A673 (cell line): Measurements from ENCODE around the gene RASIP1. TPM values are rescaled to one million over a fixed set of nuclear protein-coding genes. Genes with fewer than 3 reads are reported as not detected.

Experiments
- BruUV-seq: library from RNA; stranded (reverse); fragments of 400-500 nt; replicated peaks from 2 replicates; lab custom pipeline; 2021; lab: Mats Ljungman, UMichigan
- CTCF ChIA-PET: fragments of 300-600 bp; sonication (Branson Sonifier 250); formaldehyde crosslinking; loops from one replicate; lab custom pipeline; 2022; ENCODE audit warnings: antibody characterized with exemption; lab: Charles Lee
- POLR2A ChIA-PET: fragments of 300-600 bp; sonication (Branson Sonifier 250); formaldehyde crosslinking; loops from one replicate; lab custom pipeline; 2022; ENCODE audit warnings: antibody characterized with exemption; ENCODE audit not compliant: low non-redundant PET; lab: Charles Lee
- DNase-seq: peaks from one replicate; pipeline ENCODE4 v3.0.0-alpha.2; 2015; ENCODE audit warnings: low spot score
- H3K27ac ChIP-seq: fragments of 200-600 bp; sonication (generic); 2 replicates; pipeline ENCODE4 v1.5.1; 2016; ENCODE audit warnings: mixed run types, low read depth, mild to moderate bottlenecking, mixed read lengths, antibody characterized with exemption, low read length; ENCODE audit not compliant: poor library complexity, severe bottlenecking
- H3K27me3 ChIP-seq: fragments of 200-600 bp; sonication (generic); replicated peaks from 2 replicates; pipeline ENCODE4 v1.6.1; 2017; ENCODE audit warnings: mixed run types, low read depth, mild to moderate bottlenecking, mixed read lengths, antibody characterized with exemption, low read length; ENCODE audit not compliant: insufficient read depth, poor library complexity
- H3K36me3 ChIP-seq: fragments of 200-600 bp; sonication (generic); 2 replicates; pipeline ENCODE4 v1.6.1; 2016; ENCODE audit warnings: mixed run types, mild to moderate bottlenecking, mixed read lengths, antibody characterized with exemption, low read length; ENCODE audit not compliant: insufficient read depth, poor library complexity, severe bottlenecking
- H3K4me1 ChIP-seq: fragments of 200-600 bp; sonication (generic); 2 replicates; pipeline ENCODE4 v1.6.1; 2017; ENCODE audit warnings: mixed run types, mild to moderate bottlenecking, mixed read lengths, antibody characterized with exemption, low read length; ENCODE audit not compliant: insufficient read depth, poor library complexity, severe bottlenecking
- H3K4me3 ChIP-seq: fragments of 200-600 bp; sonication (generic); 2 replicates; pipeline ENCODE4 v1.5.1; 2016; ENCODE audit warnings: low read depth, mixed run types, mild to moderate bottlenecking, mixed read lengths, low read length; ENCODE audit not compliant: poor library complexity, severe bottlenecking
- H3K9me3 ChIP-seq: fragments of 200-600 bp; sonication (generic); 2 replicates; pipeline ENCODE4 v1.6.1; 2016; ENCODE audit warnings: mixed run types, low read depth, mild to moderate bottlenecking, mixed read lengths, antibody characterized with exemption, low read length; ENCODE audit not compliant: poor library complexity, severe bottlenecking
- EZH2 ChIP-seq: fragments of 200-600 bp; sonication (generic); IDR thresholded peaks from 2 replicates; pipeline ENCODE4 v1.6.1; 2017; ENCODE audit warnings: borderline replicate concordance, low read depth, mild to moderate bottlenecking, mixed read lengths, antibody characterized with exemption, low read length; ENCODE audit not compliant: poor library complexity, severe bottlenecking
- intact Hi-C: fragments of 100-400 bp; cut with micrococcal nuclease; formaldehyde crosslinking; loops from one replicate; pipeline ENCODE4 v1.10.0; 2022; ENCODE audit not compliant: unreplicated experiment
- total RNA-seq: library from RNA; stranded (reverse); gene quantifications from 2 replicates; pipeline ENCODE4 v1.2.3, GENCODE V29; 2021
- TF ChIP-seq, protein P1 (sequence below): fragments of 300-800, 200-600 bp; sonication (generic); conservative IDR thresholded peaks from 2 replicates; pipeline ENCODE4 v1.5.1; 2017; ENCODE audit warnings: low read depth, mild to moderate bottlenecking, antibody characterized with exemption, low read length, moderate library complexity, mixed read lengths

Gene RASIP1
- total RNA-seq, 1 experiment from 2014 or later: 3.8 TPM

DNA sequence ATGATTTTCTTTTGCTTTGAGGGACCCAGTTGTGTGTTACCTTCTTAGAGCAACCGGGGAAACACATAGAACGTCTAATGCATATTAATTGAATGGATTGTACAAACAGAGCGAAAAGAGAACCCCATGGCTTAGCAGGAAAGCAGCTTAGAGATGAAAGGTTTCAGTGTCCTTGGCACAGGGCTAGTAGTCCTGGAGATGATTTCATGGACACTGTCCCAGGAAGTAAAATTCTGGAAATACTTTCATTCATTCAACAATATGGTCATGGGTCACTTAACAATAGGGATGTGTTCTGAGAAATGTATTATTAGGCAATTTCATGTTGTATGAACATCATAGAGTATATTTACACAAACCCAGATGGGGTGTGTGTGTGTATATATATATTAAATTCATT is 54.3 kb downstream of the RASIP1 start:
- H3K4me1 ChIP-seq: no peaks in the 10 kb centered on the region
- ChIA-PET POLR2A (no interaction called here), CTCF (no interaction called here)
- DNase-seq: no peak
- H3K27me3 ChIP-seq: no peaks in the 10 kb centered on the region
- H3K9me3 ChIP-seq: no peaks in the 10 kb centered on the region
- no TSS peak for BruUV-seq
- intact Hi-C loops: no loop called here
- H3K36me3 ChIP-seq: no peaks in the 10 kb centered on the region
- no peak overlapping the region for H3K4me3 ChIP-seq
- no peak overlapping the region for H3K27ac ChIP-seq
- TF ChIP-seq EZH2: no peak
- TF ChIP-seq, protein P1, sequence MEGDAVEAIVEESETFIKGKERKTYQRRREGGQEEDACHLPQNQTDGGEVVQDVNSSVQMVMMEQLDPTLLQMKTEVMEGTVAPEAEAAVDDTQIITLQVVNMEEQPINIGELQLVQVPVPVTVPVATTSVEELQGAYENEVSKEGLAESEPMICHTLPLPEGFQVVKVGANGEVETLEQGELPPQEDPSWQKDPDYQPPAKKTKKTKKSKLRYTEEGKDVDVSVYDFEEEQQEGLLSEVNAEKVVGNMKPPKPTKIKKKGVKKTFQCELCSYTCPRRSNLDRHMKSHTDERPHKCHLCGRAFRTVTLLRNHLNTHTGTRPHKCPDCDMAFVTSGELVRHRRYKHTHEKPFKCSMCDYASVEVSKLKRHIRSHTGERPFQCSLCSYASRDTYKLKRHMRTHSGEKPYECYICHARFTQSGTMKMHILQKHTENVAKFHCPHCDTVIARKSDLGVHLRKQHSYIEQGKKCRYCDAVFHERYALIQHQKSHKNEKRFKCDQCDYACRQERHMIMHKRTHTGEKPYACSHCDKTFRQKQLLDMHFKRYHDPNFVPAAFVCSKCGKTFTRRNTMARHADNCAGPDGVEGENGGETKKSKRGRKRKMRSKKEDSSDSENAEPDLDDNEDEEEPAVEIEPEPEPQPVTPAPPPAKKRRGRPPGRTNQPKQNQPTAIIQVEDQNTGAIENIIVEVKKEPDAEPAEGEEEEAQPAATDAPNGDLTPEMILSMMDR: no peak

DNA sequence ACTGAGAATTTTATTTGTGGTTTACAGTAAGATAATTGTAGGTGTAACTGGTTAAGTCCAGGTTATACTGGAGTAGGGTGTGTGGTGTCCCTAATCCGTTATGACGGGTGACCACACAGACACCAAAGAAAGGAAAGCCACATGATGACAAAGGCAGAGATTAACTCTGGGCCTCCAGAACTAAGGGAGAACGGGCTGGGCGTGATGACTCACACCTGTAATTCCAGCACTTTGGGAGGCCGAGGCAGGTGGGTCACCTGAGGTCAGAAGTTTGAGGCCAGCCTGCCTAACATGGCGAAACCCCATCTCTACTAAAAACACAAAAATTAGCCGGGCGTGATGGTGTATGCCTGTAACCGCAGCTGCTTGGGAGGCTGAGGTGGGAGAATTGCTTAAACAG is 54.8 kb downstream of the RASIP1 start:
- no TSS peak for BruUV-seq
- no peak for DNase-seq
- Histone ChIP-seq H3K4me1 (no peaks in the 10 kb centered on the region), H3K9me3 (no peaks in the 10 kb centered on the region), H3K4me3 (no peak overlapping the region), H3K27ac (no peak overlapping the region), H3K27me3 (no peaks in the 10 kb centered on the region), H3K36me3 (no peaks in the 10 kb centered on the region)
- no peak for TF ChIP-seq EZH2
- TF ChIP-seq, protein P1: no peak
- ChIA-PET CTCF (no interaction called here), POLR2A (no interaction called here)
- intact Hi-C loops: no loop called here

DNA sequence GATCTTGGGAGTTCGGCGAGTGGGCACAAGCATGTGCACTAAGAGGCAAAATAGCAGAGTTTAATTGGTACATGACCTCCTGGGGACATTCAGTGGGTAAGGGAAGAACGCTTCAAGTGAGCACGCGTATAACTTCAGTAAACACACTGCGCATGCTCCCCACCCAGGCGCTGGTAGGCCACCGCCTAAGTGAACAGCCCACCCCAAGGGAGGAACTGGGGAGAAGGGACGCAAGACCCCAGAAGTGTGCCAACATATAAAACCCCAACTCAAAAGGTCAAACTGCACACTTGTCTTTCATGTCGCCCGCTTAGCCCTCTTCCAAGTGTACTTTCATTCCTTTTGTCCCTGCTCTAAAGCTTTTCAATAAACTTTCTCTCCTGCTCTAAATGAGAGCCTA is 57.1 kb downstream of the RASIP1 start:
- H3K4me3 ChIP-seq: no peak overlapping the region
- H3K27me3 ChIP-seq: no peaks in the 10 kb centered on the region
- intact Hi-C loops: no loop called here
- H3K27ac ChIP-seq: no peak overlapping the region
- no peaks in the 10 kb centered on the region for H3K4me1 ChIP-seq
- BruUV-seq: no TSS peak
- DNase-seq: no peak
- ChIA-PET POLR2A (interaction anchor here (0.6 kb wide), 1 partner anchor 77 kb away, joined by 6 read pairs; no protein-coding TSS in a partner anchor), CTCF (no interaction called here)
- no peak for TF ChIP-seq EZH2
- TF ChIP-seq, protein P1: no peak
- H3K36me3 ChIP-seq: no peaks in the 10 kb centered on the region
- no peaks in the 10 kb centered on the region for H3K9me3 ChIP-seq
